HL-60 (cell line): ENCODE measurements around the gene PKP4.

ENCODE experiments used
- DNase-seq, 2 experiments: peaks; one replicate each; pipeline ENCODE4 v3.0.0-alpha.2; 2010 to 2020; ENCODE audit warnings: low read depth in 1 of 2, low spot score in 1 of 2
- H3K27ac ChIP-seq: fragments of 250-450 bp; sonication (Bioruptor Pico); replicated peaks from 2 replicates; pipeline ENCODE4 v1.5.1; 2020; ENCODE audit warnings: mild to moderate bottlenecking, moderate library complexity
- H3K27me3 ChIP-seq: fragments of 250-450 bp; sonication (Bioruptor Pico); 2 replicates; pipeline ENCODE4 v1.5.1; 2021; ENCODE audit warnings: mild to moderate bottlenecking, moderate library complexity; ENCODE audit not compliant: insufficient read depth, poor library complexity, severe bottlenecking
- H3K4me3 ChIP-seq: replicated peaks from 2 replicates; pipeline ENCODE4 v1.5.1; 2011; ENCODE audit warnings: mild to moderate bottlenecking, control low read depth, low read length; ENCODE audit not compliant: insufficient read depth
- CTCF ChIP-seq: IDR thresholded peaks from one replicate; pipeline ENCODE4 v1.5.1; 2011; ENCODE audit warnings: low read length, control low read depth, inconsistent platforms; ENCODE audit not compliant: insufficient read depth
- GABPA ChIP-seq: IDR thresholded peaks from 2 replicates; pipeline ENCODE4 v1.6.1; 2012; ENCODE audit warnings: low read depth
- POLR2AphosphoS5 ChIP-seq: IDR thresholded peaks from 2 replicates; pipeline ENCODE4 v1.6.1; 2012; ENCODE audit warnings: low read depth
- REST ChIP-seq: IDR thresholded peaks from 2 replicates; pipeline ENCODE4 v1.6.1; 2012; ENCODE audit warnings: low read depth; ENCODE audit not compliant: insufficient replicate concordance
- SPI1 ChIP-seq: IDR thresholded peaks from 2 replicates; pipeline ENCODE4 v1.6.1; 2012; ENCODE audit warnings: low read depth, mild to moderate bottlenecking, borderline replicate concordance

The PKP4 gene

GRCh38 chr2:158656492-158657229 lies 199.9 kb downstream of the PKP4 start:
- TF ChIP-seq CTCF = no peak
- TF ChIP-seq REST = no peak
- no peak for TF ChIP-seq SPI1
- no peak for TF ChIP-seq POLR2AphosphoS5
- no peak for TF ChIP-seq GABPA
- Histone ChIP-seq H3K4me3 (no peak overlapping the region), H3K27me3 (no peaks in the 10 kb centered on the region), H3K27ac (no peak overlapping the region)
- DNase-seq = no peak

GRCh38 chr2:158658396-158658795 lies 201.6 kb downstream of the PKP4 start:
- H3K4me3 ChIP-seq = no peak overlapping the region
- no peak for DNase-seq
- H3K27me3 ChIP-seq = no peaks in the 10 kb centered on the region
- H3K27ac ChIP-seq = no peak overlapping the region
- no peak for TF ChIP-seq GABPA
- TF ChIP-seq POLR2AphosphoS5 = no peak
- TF ChIP-seq REST = no peak
- no peak for TF ChIP-seq SPI1
- no peak for TF ChIP-seq CTCF

- TF ChIP-seq GABPA = no peak
- no peak for TF ChIP-seq POLR2AphosphoS5
- no peak for TF ChIP-seq SPI1
- no peak for TF ChIP-seq REST
- no peak for TF ChIP-seq CTCF
- Histone ChIP-seq H3K27me3 (no peaks in the 10 kb centered on the region), H3K27ac (no peak overlapping the region), H3K4me3 (no peak overlapping the region)
- no peak for DNase-seq
Measured at GRCh38 chr2:158659483-158659882, 202.7 kb downstream of the PKP4 start.
